H1 (cell line): Measurements from ENCODE around the gene NHERF2. TPM values are rescaled to one million over a fixed set of nuclear protein-coding genes. Genes with fewer than 3 reads are reported as not detected.

Source experiments
- CTCF ChIA-PET: fragments of 300-600 bp; sonication (Branson Sonifier 250); formaldehyde crosslinking; loops from one replicate; lab custom pipeline; 2021; ENCODE audit not compliant: partially characterized antibody; lab: Charles Lee
- POLR2A ChIA-PET: fragments of 300-600 bp; sonication (Branson Sonifier 250); formaldehyde crosslinking; loops from one replicate; lab custom pipeline; 2021; ENCODE audit warnings: inconsistent platforms; ENCODE audit not compliant: partially characterized antibody; lab: Charles Lee
- DNase-seq, 2 experiments: peaks; one replicate each; pipeline versions ENCODE4 v3.0.0 to v3.0.0-alpha.2; 2010 to 2022; ENCODE audit warnings: low spot score in 2 of 2, low read depth in 1 of 2, mixed read lengths in 1 of 2
- FAIRE-seq: peaks from 2 replicates; lab custom pipeline; 2011; peaks lifted over from hg19 to GRCh38; lab: Jason Lieb, UNC
- H2AFZ ChIP-seq: 2 replicates; pipeline ENCODE4 v1.8.1; 2012; ENCODE audit warnings: low read length, inconsistent platforms
- H2AK5ac ChIP-seq: 2 replicates; pipeline ENCODE4 v1.6.1; 2013; ENCODE audit warnings: low read depth, low read length
- H2BK120ac ChIP-seq: replicated peaks from 2 replicates; pipeline ENCODE3; 2013; ENCODE audit warnings: low read depth, low read length, inconsistent platforms
- H2BK12ac ChIP-seq: 2 replicates; pipeline ENCODE4 v1.6.1; 2013; ENCODE audit warnings: low read depth, low read length
- H2BK15ac ChIP-seq: 2 replicates; pipeline ENCODE4 v1.6.1; 2013; ENCODE audit warnings: low read length
- H2BK20ac ChIP-seq: 2 replicates; pipeline ENCODE4 v1.6.1; 2013; ENCODE audit warnings: low read length
- H2BK5ac ChIP-seq: 2 replicates; pipeline ENCODE4 v1.6.1; 2013; ENCODE audit warnings: low read depth, low read length
- H3K14ac ChIP-seq: 2 replicates; pipeline ENCODE4 v1.6.1; 2013; ENCODE audit warnings: inconsistent platforms; ENCODE audit not compliant: insufficient read length
- H3K18ac ChIP-seq: 2 replicates; pipeline ENCODE4 v1.6.1; 2013; ENCODE audit warnings: low read length; ENCODE audit errors: extremely low read depth
- H3K23ac ChIP-seq: 2 replicates; pipeline ENCODE4 v1.6.1; 2013; ENCODE audit warnings: inconsistent platforms; ENCODE audit not compliant: insufficient read length
- H3K23me2 ChIP-seq: 2 replicates; pipeline ENCODE4 v1.6.1; 2013; ENCODE audit warnings: low read depth, low read length
- H3K27ac ChIP-seq: 2 replicates; pipeline ENCODE4 v1.6.1; 2011; ENCODE audit warnings: low read depth, low read length, inconsistent platforms
- H3K27me3 ChIP-seq, 4 experiments: replicated peaks in 1 of 4; 1 replicate in 1 of 4; 2 replicates in 3 of 4; pipeline versions ENCODE4 v1.6.1 to v1.8.1; 2011 to 2013; ENCODE audit warnings: low read length in 3 of 4, mild to moderate bottlenecking in 3 of 4, inconsistent platforms in 2 of 4, mixed read lengths in 2 of 4, moderate library complexity in 1 of 4; ENCODE audit not compliant: control insufficient read depth in 3 of 4, insufficient read depth in 3 of 4; ENCODE audit errors: extremely low read depth in 1 of 4
- H3K36me3 ChIP-seq, 4 experiments: 2 replicates each; pipeline versions ENCODE4 v1.6.1 to v1.8.1; 2011 to 2013; ENCODE audit warnings: mild to moderate bottlenecking in 4 of 4, low read length in 3 of 4, moderate library complexity in 2 of 4, control low read depth in 1 of 4, inconsistent platforms in 1 of 4; ENCODE audit not compliant: insufficient read depth in 4 of 4, control insufficient read depth in 2 of 4
- H3K4ac ChIP-seq: replicated peaks from 2 replicates; pipeline ENCODE3; 2013; ENCODE audit warnings: low read length, low read depth, mixed read lengths, inconsistent platforms; ENCODE audit not compliant: insufficient read length
- H3K4me1 ChIP-seq, 4 experiments: replicated peaks in 1 of 4; 1 replicate in 1 of 4; 2 replicates in 3 of 4; pipeline versions ENCODE4 v1.6.1 to v1.8.1; 2011 to 2013; ENCODE audit warnings: low read length in 3 of 4, inconsistent platforms in 2 of 4, mixed read lengths in 1 of 4; ENCODE audit not compliant: insufficient read depth in 4 of 4, control insufficient read depth in 3 of 4
- H3K4me2 ChIP-seq, 2 experiments: 2 replicates each; pipeline versions ENCODE4 v1.6.1 to v1.8.1; 2011 to 2013; ENCODE audit warnings: low read depth in 2 of 2, low read length in 2 of 2, control low read depth in 1 of 2, inconsistent platforms in 1 of 2, mild to moderate bottlenecking in 1 of 2; ENCODE audit not compliant: insufficient read depth in 1 of 2
- H3K4me3 ChIP-seq, 4 experiments: fragments of 200-600, 300-600 bp in 1 of 4; sonication (generic), shearing (Covaris generic), sonication (Bioruptor Twin) in 1 of 4; 2 replicates each; pipeline versions ENCODE4 v1.5.1 to v1.8.1; 2011 to 2016; ENCODE audit warnings: low read length in 4 of 4, low read depth in 3 of 4, control low read depth in 2 of 4, inconsistent platforms in 2 of 4, mild to moderate bottlenecking in 2 of 4, mixed read lengths in 1 of 4, moderate library complexity in 1 of 4; ENCODE audit not compliant: insufficient read depth in 2 of 4; ENCODE audit errors: extremely low read depth in 1 of 4
- H3K56ac ChIP-seq: replicated peaks from 2 replicates; pipeline ENCODE3; 2013; ENCODE audit warnings: low read depth, mild to moderate bottlenecking, mixed read lengths, low read length, inconsistent platforms; ENCODE audit not compliant: insufficient read length
- H3K79me1 ChIP-seq: 2 replicates; pipeline ENCODE4 v1.6.1; 2013; ENCODE audit warnings: low read depth, low read length, control low read depth
- H3K79me2 ChIP-seq, 2 experiments: 2 replicates each; pipeline versions ENCODE4 v1.6.1 to v1.8.1; 2012 to 2013; ENCODE audit warnings: low read length in 2 of 2, mild to moderate bottlenecking in 2 of 2, inconsistent platforms in 1 of 2; ENCODE audit not compliant: insufficient read depth in 2 of 2, control insufficient read depth in 1 of 2
- H3K9ac ChIP-seq, 4 experiments: replicated peaks in 1 of 4; 1 replicate in 1 of 4; 2 replicates in 3 of 4; pipeline versions ENCODE4 v1.6.1 to v1.8.1; 2011 to 2013; ENCODE audit warnings: low read depth in 3 of 4, low read length in 3 of 4, control low read depth in 2 of 4, mild to moderate bottlenecking in 2 of 4, moderate library complexity in 2 of 4, inconsistent platforms in 1 of 4; ENCODE audit errors: extremely low read depth in 1 of 4
- H3K9me3 ChIP-seq, 2 experiments: 2 replicates each; pipeline versions ENCODE4 v1.6.1 to v1.8.1; 2012 to 2013; ENCODE audit warnings: mild to moderate bottlenecking in 2 of 2, moderate library complexity in 2 of 2, control low read depth in 1 of 2, inconsistent platforms in 1 of 2, low read depth in 1 of 2, low read length in 1 of 2, mixed read lengths in 1 of 2; ENCODE audit not compliant: insufficient read depth in 2 of 2
- H4K20me1 ChIP-seq, 2 experiments: replicated peaks in 1 of 2; 2 replicates each; pipeline versions ENCODE3 to v1.8.1; 2011 to 2013; ENCODE audit warnings: inconsistent platforms in 2 of 2, low read length in 2 of 2, mild to moderate bottlenecking in 1 of 2; ENCODE audit not compliant: insufficient read depth in 2 of 2, control insufficient read depth in 1 of 2
- H4K5ac ChIP-seq: 2 replicates; pipeline ENCODE4 v1.6.1; 2013; ENCODE audit warnings: low read length, low read depth, mixed read lengths, inconsistent platforms; ENCODE audit not compliant: insufficient read length
- H4K8ac ChIP-seq: 2 replicates; pipeline ENCODE4 v1.8.0; 2013; ENCODE audit warnings: mild to moderate bottlenecking, moderate library complexity, low read length, inconsistent platforms; ENCODE audit not compliant: insufficient read depth; ENCODE audit errors: extremely low read depth
- H4K91ac ChIP-seq: replicated peaks from 2 replicates; pipeline ENCODE3; 2013; ENCODE audit warnings: low read length, mixed read lengths, inconsistent platforms; ENCODE audit not compliant: insufficient read length
- BACH1 ChIP-seq: IDR thresholded peaks from 2 replicates; pipeline ENCODE4 v1.6.1; 2012; ENCODE audit warnings: low read length, improper control_type of control experiment
- CTBP2 ChIP-seq: IDR thresholded peaks from 2 replicates; pipeline ENCODE4 v1.7.0; 2011; ENCODE audit warnings: borderline replicate concordance, mild to moderate bottlenecking, moderate library complexity, mixed read lengths, low read length; ENCODE audit not compliant: insufficient read depth, insufficient read length
- EGR1 ChIP-seq: IDR thresholded peaks from 2 replicates; pipeline ENCODE4 v1.6.1; 2011; ENCODE audit warnings: low read depth, low read length, borderline replicate concordance
- NRF1 ChIP-seq: IDR thresholded peaks from 2 replicates; pipeline ENCODE4 v1.6.1; 2011; ENCODE audit warnings: mild to moderate bottlenecking, low read depth, low read length, improper control_type of control experiment
- PHF8 ChIP-seq: fragments of 200-600 bp; sonication (generic); conservative IDR thresholded peaks from 2 replicates; pipeline ENCODE4 v1.7.1; 2012; ENCODE audit warnings: low read depth, mild to moderate bottlenecking, inconsistent platforms, low read length, moderate library complexity
- SIN3A ChIP-seq, 2 experiments: IDR thresholded peaks in 1 of 2; conservative IDR thresholded peaks in 1 of 2; 2 replicates each; pipeline ENCODE4 v1.6.1; 2011 to 2012; ENCODE audit warnings: low read length in 2 of 2, improper control_type of control experiment in 1 of 2, low read depth in 1 of 2, mild to moderate bottlenecking in 1 of 2
- SRF ChIP-seq: IDR thresholded peaks from 2 replicates; pipeline ENCODE4 v1.6.1; 2011; ENCODE audit warnings: mild to moderate bottlenecking, low read depth, low read length, moderate library complexity
- TCF12 ChIP-seq: IDR thresholded peaks from 2 replicates; pipeline ENCODE4 v1.6.1; 2011; ENCODE audit warnings: low read depth, mild to moderate bottlenecking, low read length
- YY1 ChIP-seq: IDR thresholded peaks from 2 replicates; pipeline ENCODE4 v1.6.1; 2011; ENCODE audit warnings: low read depth, mild to moderate bottlenecking, low read length
- WGBS, 2 experiments: shearing (Covaris generic) in 1 of 2; methylation state at CpG; one replicate each; pipeline versions ENCODE4 v1.1.6 to v1.1.7; 2013 to 2015; ENCODE audit warnings: low lambda C conversion rate in 2 of 2, mixed read lengths in 2 of 2, inconsistent platforms in 1 of 2, low coverage in 1 of 2, missing lambda C conversion rate in 1 of 2; ENCODE audit not compliant: insufficient replicate concordance in 2 of 2, insufficient coverage in 1 of 2, insufficient read length in 1 of 2; ENCODE audit errors: extremely low coverage in 1 of 2, missing lambda C conversion rate in 1 of 2; 5-methylcytosine and 5-hydroxymethylcytosine counted together
- polyA plus RNA-seq, 7 experiments: library from polyadenylated mRNA; depleted of rRNA in 3 of 7; stranded (reverse) in 5 of 7; unstranded in 2 of 7; fragments of >200 nt in 5 of 7; fragments of 200-250 nt in 2 of 7; gene quantifications; 1 replicate in 5 of 7; 2 replicates in 1 of 7; 4 replicates in 1 of 7; pipeline versions ENCODE4 v1.2.1 to v1.2.3, GENCODE V29; 2011 to 2013; ENCODE audit warnings: missing spikeins in 2 of 7, mixed read lengths in 2 of 7
- total RNA-seq: library from RNA; stranded (reverse); fragmentation: NEBNext Ultra II Directional; extraction: Animal tissue kit (Norgen Biotek cat#: 25700); gene quantifications from 2 replicates; pipeline ENCODE4 v1.2.1, GENCODE V29; 2021
- TF ChIP-seq, protein P1 (sequence below): IDR thresholded peaks from 2 replicates; pipeline ENCODE4 v1.6.1; 2011; ENCODE audit warnings: low read depth, mild to moderate bottlenecking, low read length; ENCODE audit not compliant: insufficient read depth

NHERF2 gene
- total and polyA plus RNA-seq, 2 of the 8 experiments (the other 6 are each of a cell fraction or from before 2014, with no cell fraction given), result 13.9 to 19.3 TPM

DNA sequence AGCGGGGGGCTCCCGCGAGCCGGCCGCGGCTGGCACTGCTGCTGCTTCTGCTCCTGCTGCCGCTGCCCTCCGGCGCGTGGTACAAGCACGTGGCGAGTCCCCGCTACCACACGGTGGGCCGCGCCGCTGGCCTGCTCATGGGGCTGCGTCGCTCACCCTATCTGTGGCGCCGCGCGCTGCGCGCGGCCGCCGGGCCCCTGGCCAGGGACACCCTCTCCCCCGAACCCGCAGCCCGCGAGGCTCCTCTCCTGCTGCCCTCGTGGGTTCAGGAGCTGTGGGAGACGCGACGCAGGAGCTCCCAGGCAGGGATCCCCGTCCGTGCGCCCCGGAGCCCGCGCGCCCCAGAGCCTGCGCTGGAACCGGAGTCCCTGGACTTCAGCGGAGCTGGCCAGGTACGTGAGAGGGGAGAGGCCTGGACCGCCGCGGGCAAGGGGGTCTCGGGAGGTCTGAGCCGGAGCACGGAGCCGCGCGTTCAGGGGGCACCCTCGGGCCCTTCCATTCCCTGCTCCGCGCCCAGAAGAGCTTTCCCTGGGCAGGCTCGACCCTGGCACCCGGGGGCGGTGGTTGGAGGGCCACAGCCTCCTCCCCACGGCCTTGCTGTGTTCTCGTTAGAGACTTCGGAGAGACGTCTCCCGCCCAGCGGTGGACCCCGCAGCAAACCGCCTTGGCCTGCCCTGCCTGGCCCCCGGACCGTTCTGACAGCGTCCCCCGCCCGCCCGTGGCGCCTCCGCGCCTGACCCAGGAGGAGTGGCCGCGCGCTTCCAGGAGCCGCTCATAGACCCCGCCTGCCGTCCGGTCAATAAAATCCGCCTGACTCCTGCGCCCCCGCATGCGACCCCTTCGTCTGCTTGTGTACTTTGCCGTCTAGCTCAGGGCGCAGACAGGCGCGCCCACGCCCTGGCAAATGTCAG, 6.5 kb upstream of the NHERF2 start:
- no peak overlapping the region for H3K4ac ChIP-seq
- H2BK5ac ChIP-seq, result no peak overlapping the region
- no peak overlapping the region for H2AK5ac ChIP-seq
- H2AFZ ChIP-seq, result peak overlapping the region; percentile 6; the same call in 1 of the 2 replicates
- H2BK120ac ChIP-seq, result no peak overlapping the region
- peaks cover 22 to 42% (median 34%) of the 10 kb centered on the region in 4 experiments for H3K27me3 ChIP-seq
- H3K79me1 ChIP-seq, result no peaks in the 10 kb centered on the region
- ChIA-PET POLR2A (interaction anchor here (0.6 to 2.0 kb wide), 10 partner anchors 12 to 135 kb away, joined by 3 to 9 read pairs (median 5); partner anchors contain the start of genes RPS2 and TRAF7), CTCF (interaction anchor here (0.7 to 7.5 kb wide), 15 partner anchors 9 to 132 kb away, joined by 3 to 55 read pairs (median 4); no protein-coding TSS in a partner anchor)
- H3K56ac ChIP-seq, result no peak overlapping the region
- peak overlapping the region; percentile 21 to 59 (median 29); a peak in 7 of 8 replicates for H3K4me3 ChIP-seq
- H3K4me2 ChIP-seq, result peak overlapping the region; percentile 71 to 79
- DNase-seq (peak in 1 of 2 experiments; percentile 74), FAIRE-seq (no peak)
- H3K9me3 ChIP-seq, result no peaks in the 10 kb centered on the region
- H4K91ac ChIP-seq, result no peak overlapping the region
- no peaks in the 10 kb centered on the region for H4K20me1 ChIP-seq
- H4K5ac ChIP-seq, result no peak overlapping the region
- H2BK20ac ChIP-seq, result no peak overlapping the region
- no peak overlapping the region; the same call in 1 of the 2 replicates for H3K18ac ChIP-seq
- H3K36me3 ChIP-seq, result peaks cover 0 to 5% (median 0%) of the 10 kb centered on the region in 4 experiments; a peak in 1 of 8 replicates
- WGBS, 2 experiments, result 4% methylated on average over 43 of the region's 96 CpGs; no CpG with 5 or more reads in 1 of the 2 experiments
- peak overlapping the region; percentile 46; the same call in 1 of the 2 replicates for H4K8ac ChIP-seq
- no peak overlapping the region for H3K27ac ChIP-seq
- no peak overlapping the region for H3K14ac ChIP-seq
- peaks cover 0 to 21% (median 8%) of the 10 kb centered on the region in 4 experiments; a peak in 5 of 7 replicates for H3K4me1 ChIP-seq
- peaks cover 8% of the 10 kb centered on the region; the same call in 1 of the 2 replicates for H3K23me2 ChIP-seq
- no peak overlapping the region for H2BK12ac ChIP-seq
- no peak overlapping the region for H2BK15ac ChIP-seq
- no peaks in the 10 kb centered on the region for H3K79me2 ChIP-seq
- no peak overlapping the region for H3K23ac ChIP-seq
- H3K9ac ChIP-seq, result no peak overlapping the region
- TF ChIP-seq SIN3A (conservative IDR thresholded peaks at IDR 0.05 in 1 of 2, IDR thresholded peaks at IDR 0.05 in 1 of 2; ENCODE audit: low read depth in 1 of 2, low read length in 2 of 2) (no peak), PHF8 (no peak), TCF12 (no peak), YY1 (no peak), BACH1 (no peak), CTBP2 (no peak), NRF1 (no peak), EGR1 (0 out of 2 replicates have a peak, but pooled peaks have one; percentile 23), SRF (no peak)
- TF ChIP-seq, protein P1, sequence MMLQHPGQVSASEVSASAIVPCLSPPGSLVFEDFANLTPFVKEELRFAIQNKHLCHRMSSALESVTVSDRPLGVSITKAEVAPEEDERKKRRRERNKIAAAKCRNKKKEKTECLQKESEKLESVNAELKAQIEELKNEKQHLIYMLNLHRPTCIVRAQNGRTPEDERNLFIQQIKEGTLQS, result no peak
